Esophagus muscularis mucosa (tissue), 4 donors: Measurements from ENCODE around the gene TIGD7. TPM values are rescaled to one million over a fixed set of nuclear protein-coding genes. Genes with fewer than 3 reads are reported as not detected.
"Not testable (repeated sequence)": the region's sequence is repeated elsewhere in the genome, so short reads cannot be mapped to it uniquely, and the experiment has no call there.

Source experiments
- DNase-seq: peaks from one replicate; pipeline ENCODE4 v3.0.0-alpha.2; 2017; ENCODE audit errors: extremely low spot score
- H3K27ac ChIP-seq, 4 donors: fragments of 200-600 bp; sonication (generic); replicated peaks in 1 of 4; 1 replicate in 3 of 4; 2 replicates in 1 of 4; pipeline ENCODE4 v1.5.1; 2016 to 2019; ENCODE audit warnings: mild to moderate bottlenecking in 1 of 4
- H3K27me3 ChIP-seq, 4 donors: fragments of 200-600 bp; sonication (generic); one replicate each; pipeline versions ENCODE4 v1.5.1 to v1.6.0; 2016 to 2019
- H3K36me3 ChIP-seq, 4 donors: fragments of 200-600 bp; sonication (generic); one replicate each; pipeline ENCODE4 v1.5.1; 2016 to 2019
- H3K4me1 ChIP-seq, 4 donors: fragments of 200-600 bp; sonication (generic); one replicate each; pipeline ENCODE4 v1.5.1; 2016 to 2019
- H3K4me3 ChIP-seq, 4 donors: fragments of 200-600 bp; sonication (generic); 1 replicate in 2 of 4; 2 replicates in 2 of 4; pipeline ENCODE4 v1.5.1; 2016 to 2019; ENCODE audit warnings: mild to moderate bottlenecking in 4 of 4, moderate library complexity in 1 of 4
- H3K9me3 ChIP-seq, 4 donors: fragments of 200-600 bp; sonication (generic); 1 replicate in 3 of 4; 2 replicates in 1 of 4; pipeline ENCODE4 v1.5.1; 2016 to 2019
- CTCF ChIP-seq, 3 experiments: fragments of 200-600 bp in 2 of 3; fragments of 450-650 bp in 1 of 3; sonication (generic) in 2 of 3; IDR thresholded peaks; one replicate each; pipeline ENCODE4 v1.5.1; 2017 to 2019; ENCODE audit warnings: antibody characterized with exemption in 3 of 3, mild to moderate bottlenecking in 2 of 3, moderate library complexity in 1 of 3
- EP300 ChIP-seq: sonication (generic); formaldehyde crosslinking; IDR thresholded peaks from one replicate; pipeline ENCODE4 v1.6.1; 2017; ENCODE audit warnings: antibody characterized with exemption
- POLR2A ChIP-seq: fragments of 450-650 bp; IDR thresholded peaks from one replicate; pipeline ENCODE4 v1.6.1; 2017; ENCODE audit warnings: antibody characterized with exemption, moderate library complexity, mild to moderate bottlenecking, low read depth
- POLR2AphosphoS5 ChIP-seq, 2 donors: sonication (generic); formaldehyde crosslinking; IDR thresholded peaks; one replicate each; pipeline ENCODE4 v1.6.1; 2017; ENCODE audit warnings: antibody characterized with exemption in 2 of 2
- WGBS: methylation state at CpG from one replicate; pipeline ENCODE4 v1.1.5; 2018; 5-methylcytosine and 5-hydroxymethylcytosine counted together
- intact Hi-C: fragments of 100-400 bp; cut with DNase I; formaldehyde crosslinking; loops from one replicate; pipeline ENCODE4 v1.15.1; 2023
- total RNA-seq, 4 donors: library from RNA; depleted of rRNA; stranded (reverse); fragments of >200 nt; gene quantifications; one replicate each; pipeline versions ENCODE4 v1.1.0 to v1.2.1, GENCODE V29; 2016

The TIGD7 gene
- total RNA-seq, 4 donors from 2014 or later, result 4.6 to 8.3 (median 7.6) TPM

- H3K4me1 ChIP-seq, result peaks cover 21 to 35% (median 35%) of the 10 kb centered on the region in 4 donors
- WGBS, result 87% methylated on average over 6 of the region's 6 CpGs
- no peak overlapping the region for H3K4me3 ChIP-seq
- no peak for TF ChIP-seq CTCF (IDR thresholded peaks at IDR 0.05)
- no peak for TF ChIP-seq POLR2AphosphoS5 (IDR thresholded peaks at IDR 0.05)
- no peak for TF ChIP-seq POLR2A
- no peak for TF ChIP-seq EP300
- H3K9me3 ChIP-seq, result peaks cover 0 to 13% (median 8%) of the 10 kb centered on the region in 4 donors
- no peaks in the 10 kb centered on the region for H3K27me3 ChIP-seq
- intact Hi-C loops, result loop anchor here (5.0 kb wide), 2 partner anchors 44 to 121 kb away; partner anchors contain the start of genes ZNF174, ZNF200 and ZSCAN32
- DNase-seq, result no peak
- H3K27ac ChIP-seq, result no peak overlapping the region
- H3K36me3 ChIP-seq, result peaks cover 8 to 17% (median 13%) of the 10 kb centered on the region in 4 donors
Observed at GRCh38 chr16:3281222-3281820, 23.9 kb downstream of the TIGD7 start.

- Histone ChIP-seq H3K27me3 (no peaks in the 10 kb centered on the region), H3K4me3 (no peak overlapping the region), H3K36me3 (no peaks in the 10 kb centered on the region), H3K27ac (no peak overlapping the region), H3K4me1 (peaks cover 0 to 1% (median 1%) of the 10 kb centered on the region in 4 donors), H3K9me3 (no peaks in the 10 kb centered on the region)
- 81% methylated on average over 5 of the region's 5 CpGs for WGBS
- no peak for DNase-seq
- intact Hi-C loops, result no loop called here
- TF ChIP-seq CTCF (IDR thresholded peaks at IDR 0.05) (no peak), POLR2A (no peak), POLR2AphosphoS5 (IDR thresholded peaks at IDR 0.05) (peak in 1 of 2 donors; percentile 10), EP300 (no peak)
Observed at GRCh38 chr16:3276679-3277078, 28.6 kb downstream of the TIGD7 start.

- no peak for DNase-seq
- H3K4me3 ChIP-seq, result no peak overlapping the region
- H3K27me3 ChIP-seq, result no peaks in the 10 kb centered on the region
- TF ChIP-seq POLR2AphosphoS5 (IDR thresholded peaks at IDR 0.05), result no peak
- no peak for TF ChIP-seq EP300
- TF ChIP-seq POLR2A, result no peak
- TF ChIP-seq CTCF (IDR thresholded peaks at IDR 0.05), result no peak
- intact Hi-C loops, result no loop called here
- no peaks in the 10 kb centered on the region for H3K36me3 ChIP-seq
- no peaks in the 10 kb centered on the region for H3K4me1 ChIP-seq
- H3K27ac ChIP-seq, result no peak overlapping the region
- no peaks in the 10 kb centered on the region for H3K9me3 ChIP-seq
Observed at GRCh38 chr16:3274947-3275346, 30.3 kb downstream of the TIGD7 start.

GRCh38 chr16:3274490-3274889 lies 30.7 kb downstream of the TIGD7 start:
- H3K27me3 ChIP-seq, result no peaks in the 10 kb centered on the region
- TF ChIP-seq EP300, result no peak
- TF ChIP-seq POLR2A, result no peak
- TF ChIP-seq POLR2AphosphoS5 (IDR thresholded peaks at IDR 0.05), result no peak
- no peak for TF ChIP-seq CTCF (IDR thresholded peaks at IDR 0.05)
- H3K27ac ChIP-seq, result no peak overlapping the region
- no peak for DNase-seq
- 50% methylated on average over 4 of the region's 4 CpGs for WGBS
- no peaks in the 10 kb centered on the region for H3K4me1 ChIP-seq
- H3K4me3 ChIP-seq, result no peak overlapping the region
- peaks cover 0 to 3% (median 1%) of the 10 kb centered on the region in 4 donors for H3K36me3 ChIP-seq
- intact Hi-C loops, result no loop called here
- no peaks in the 10 kb centered on the region for H3K9me3 ChIP-seq

- peaks cover 0 to 14% (median 1%) of the 10 kb centered on the region in 4 donors for H3K9me3 ChIP-seq
- 91% methylated on average over 21 of the region's 22 CpGs for WGBS
- peaks cover 0 to 12% (median 5%) of the 10 kb centered on the region in 4 donors for H3K4me1 ChIP-seq
- H3K4me3 ChIP-seq, DNase-seq, H3K27ac ChIP-seq, intact Hi-C loops, H3K27me3 ChIP-seq: not testable (repeated sequence)
- peaks cover 0 to 34% (median 23%) of the 10 kb centered on the region in 4 donors for H3K36me3 ChIP-seq
Observed at GRCh38 chr16:3271281-3271680, 33.9 kb downstream of the TIGD7 start.

GRCh38 chr16:3270718-3271117 lies 34.5 kb downstream of the TIGD7 start:
- H3K27me3 ChIP-seq, H3K4me3 ChIP-seq, H3K27ac ChIP-seq, DNase-seq, intact Hi-C loops: not testable (repeated sequence)
- WGBS, result 88% methylated on average over 5 of the region's 5 CpGs
- Histone ChIP-seq H3K4me1 (peaks cover under 1 to 13% (median 9%) of the 10 kb centered on the region in 4 donors), H3K36me3 (peaks cover 0 to 40% (median 25%) of the 10 kb centered on the region in 4 donors), H3K9me3 (peaks cover 0 to 19% (median 1%) of the 10 kb centered on the region in 4 donors)
